ENCODE results near the gene RNF10. TPM values are rescaled to one million over a fixed set of nuclear protein-coding genes. Genes with fewer than 3 reads are reported as not detected.

The RNF10 gene
- total and polyA plus RNA-seq, 9 of the 15 experiments (the other 6 are each of a cell fraction or from before 2014, with no cell fraction given): 43.0 to 139 (median 80.1) TPM

- ATAC-seq (no peak), DNase-seq (ENCODE audit: extremely low read depth in 1 of 4, low spot score in 3 of 4) (no peak), FAIRE-seq (no peak)
- intact Hi-C loops (cut with micrococcal nuclease): no loop called here
- Histone ChIP-seq H3K4me3 (no peak overlapping the region), H3K9me3 (replicated peaks; ENCODE audit: control insufficient read depth, insufficient read depth, low read depth, low read length) (no peaks in the 10 kb centered on the region), H3K36me3 (ENCODE audit: control insufficient read depth, insufficient read depth, low read length) (peaks cover 87% of the 10 kb centered on the region), H3K9me1 (ENCODE audit: control insufficient read depth, insufficient read depth, low read length) (no peaks in the 10 kb centered on the region), H4K20me1 (replicated peaks; ENCODE audit: control insufficient read depth, insufficient read depth, low read length) (peaks cover 8% of the 10 kb centered on the region; the same call in 1 of the 2 replicates), H2AFZ (ENCODE audit: low read depth, low read length) (no peak overlapping the region), H3K27ac (ENCODE audit: extremely low read depth, low read depth, low read length) (no peak overlapping the region), H3K4me2 (ENCODE audit: insufficient read depth, low read length) (no peak overlapping the region), H3K4me1 (replicated peaks in 1 of 2; ENCODE audit: control insufficient read depth in 2 of 2, insufficient read depth in 2 of 2, low read length in 2 of 2) (no peaks in the 10 kb centered on the region), H3K79me2 (ENCODE audit: control insufficient read depth, insufficient read depth, low read length) (no peaks in the 10 kb centered on the region), H3K9ac (ENCODE audit: insufficient read depth in 1 of 2, low read depth in 2 of 2, low read length in 2 of 2) (no peak overlapping the region), H3K27me3 (ENCODE audit: control insufficient read depth in 2 of 2, insufficient read depth in 2 of 2, low read length in 2 of 2) (no peaks in the 10 kb centered on the region)
- in situ Hi-C loops (cut with MboI): no loop called here
- TF ChIP-seq ESRRA (IDR thresholded peaks at IDR 0.05; ENCODE audit: borderline replicate concordance, low read depth): no peak
- no peak for TF ChIP-seq FOXK2 (conservative IDR thresholded peaks at IDR 0.05 in 1 of 2, IDR thresholded peaks at IDR 0.05 in 1 of 2; ENCODE audit: low read depth in 2 of 2)
- TF ChIP-seq CAMTA2 (CRISPR knock-in tag; conservative IDR thresholded peaks at IDR 0.05): no peak
- no peak for TF ChIP-seq TCF7 (IDR thresholded peaks at IDR 0.05; ENCODE audit: borderline replicate concordance)
- TF ChIP-seq ZNF282 (CRISPR knock-in tag; IDR thresholded peaks at IDR 0.05): no peak
- no peak for TF ChIP-seq SIN3A (IDR thresholded peaks at IDR 0.05; ENCODE audit: borderline replicate concordance in 2 of 2, control insufficient read depth in 1 of 2, low read depth in 2 of 2, low read length in 2 of 2)
- no peak for TF ChIP-seq ZNF239 (CRISPR knock-in tag; IDR thresholded peaks at IDR 0.05)
- TF ChIP-seq RFX5 (IDR thresholded peaks at IDR 0.05; ENCODE audit: low read depth, low read length): no peak
- TF ChIP-seq, protein P1, sequence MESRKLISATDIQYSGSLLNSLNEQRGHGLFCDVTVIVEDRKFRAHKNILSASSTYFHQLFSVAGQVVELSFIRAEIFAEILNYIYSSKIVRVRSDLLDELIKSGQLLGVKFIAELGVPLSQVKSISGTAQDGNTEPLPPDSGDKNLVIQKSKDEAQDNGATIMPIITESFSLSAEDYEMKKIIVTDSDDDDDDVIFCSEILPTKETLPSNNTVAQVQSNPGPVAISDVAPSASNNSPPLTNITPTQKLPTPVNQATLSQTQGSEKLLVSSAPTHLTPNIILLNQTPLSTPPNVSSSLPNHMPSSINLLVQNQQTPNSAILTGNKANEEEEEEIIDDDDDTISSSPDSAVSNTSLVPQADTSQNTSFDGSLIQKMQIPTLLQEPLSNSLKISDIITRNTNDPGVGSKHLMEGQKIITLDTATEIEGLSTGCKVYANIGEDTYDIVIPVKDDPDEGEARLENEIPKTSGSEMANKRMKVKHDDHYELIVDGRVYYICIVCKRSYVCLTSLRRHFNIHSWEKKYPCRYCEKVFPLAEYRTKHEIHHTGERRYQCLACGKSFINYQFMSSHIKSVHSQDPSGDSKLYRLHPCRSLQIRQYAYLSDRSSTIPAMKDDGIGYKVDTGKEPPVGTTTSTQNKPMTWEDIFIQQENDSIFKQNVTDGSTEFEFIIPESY (CRISPR knock-in tag; IDR thresholded peaks at IDR 0.05): no peak
- no peak for TF ChIP-seq KDM5B (IDR thresholded peaks at IDR 0.05; ENCODE audit: insufficient replicate concordance, low read depth, low read length)
- no TSS peak for BruUV-seq (replicated peaks)
- ChIA-PET CTCF (ENCODE audit: low intra/inter-chr PET ratio) (no interaction called here), POLR2A (interaction anchor here (3.1 kb wide), 1 partner anchor 13 kb away, joined by 13 read pairs; no protein-coding TSS in a partner anchor)
- 88% methylated on average over 6 of the region's 6 CpGs for WGBS (ENCODE audit: insufficient coverage, low coverage, missing lambda C conversion rate)
Observed at GRCh38 chr12:120573560-120573959, 39.4 kb downstream of the RNF10 start.

Measured in K562 (cell line).